ENCODE data around the gene CEP120.
"Not testable (repeated sequence)": the region's sequence is repeated elsewhere in the genome, so short reads cannot be mapped to it uniquely, and the experiment has no call there.

The CEP120 gene

DNA sequence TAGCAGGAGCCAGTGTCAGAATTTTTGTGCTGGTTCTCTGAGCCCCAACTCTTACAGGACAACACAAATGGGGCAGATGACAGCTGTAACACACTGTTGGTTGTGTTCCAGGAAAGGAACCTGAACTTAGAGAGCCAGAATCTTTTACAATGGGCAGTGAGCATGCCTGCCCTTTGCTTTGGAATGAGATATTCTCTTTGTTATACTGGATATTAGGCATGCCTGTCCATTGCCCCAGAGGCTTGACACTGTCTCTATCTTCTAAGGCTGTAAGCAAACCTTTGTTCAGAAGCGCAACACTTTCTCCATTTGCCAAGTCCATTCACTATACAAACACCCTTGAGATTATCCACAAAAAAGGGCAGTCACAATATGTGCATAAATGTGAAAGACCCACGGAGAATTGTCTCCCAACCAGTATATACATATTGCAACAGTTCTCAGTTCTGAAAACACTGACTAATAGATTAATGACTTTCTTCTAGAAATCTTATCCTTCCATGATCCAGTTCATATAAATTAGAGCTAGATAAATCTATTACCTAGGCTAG, 26.3 kb upstream of the CEP120 start:
- Mint-ChIP-seq H3K27ac (no peak overlapping the region), H3K4me3 (no peak overlapping the region), H3K27me3 (peaks cover 0 to 4% of the 10 kb centered on the region in 2 donors), H3K36me3 (no peaks in the 10 kb centered on the region), H3K4me1 (peaks cover 0 to 11% of the 10 kb centered on the region in 2 donors), H3K9me3 (no peaks in the 10 kb centered on the region)
- no peak for DNase-seq
- ATAC-seq (replicated peaks) = no peak

DNA sequence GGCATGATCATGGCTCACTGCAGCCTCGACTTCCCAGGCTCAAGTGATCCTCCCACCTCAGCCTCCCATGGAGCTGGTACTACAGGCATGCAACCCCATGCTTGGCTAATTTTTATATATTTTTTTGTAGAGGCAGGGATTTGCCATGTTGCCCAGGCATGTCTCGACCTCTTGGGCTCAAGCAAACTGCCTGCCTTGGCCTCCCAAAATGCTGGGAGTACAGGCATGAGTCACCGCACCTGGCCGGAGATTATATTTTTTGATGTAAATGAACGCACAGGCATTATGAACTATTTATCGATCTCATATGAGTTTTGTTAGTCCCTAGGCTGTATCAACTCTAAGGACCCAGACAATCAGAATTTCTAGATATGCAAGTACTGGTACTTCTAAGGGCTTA, 25.5 kb upstream of the CEP120 start:
- no peaks in the 10 kb centered on the region for H3K36me3 Mint-ChIP-seq
- H3K27me3 Mint-ChIP-seq = peaks cover 0 to 4% of the 10 kb centered on the region in 2 donors
- no peak overlapping the region for H3K4me3 Mint-ChIP-seq
- ATAC-seq (replicated peaks) (no peak), DNase-seq (no peak)
- H3K9me3 Mint-ChIP-seq = no peaks in the 10 kb centered on the region
- H3K27ac Mint-ChIP-seq = no peak overlapping the region
- H3K4me1 Mint-ChIP-seq = peaks cover 0 to 11% of the 10 kb centered on the region in 2 donors

DNA sequence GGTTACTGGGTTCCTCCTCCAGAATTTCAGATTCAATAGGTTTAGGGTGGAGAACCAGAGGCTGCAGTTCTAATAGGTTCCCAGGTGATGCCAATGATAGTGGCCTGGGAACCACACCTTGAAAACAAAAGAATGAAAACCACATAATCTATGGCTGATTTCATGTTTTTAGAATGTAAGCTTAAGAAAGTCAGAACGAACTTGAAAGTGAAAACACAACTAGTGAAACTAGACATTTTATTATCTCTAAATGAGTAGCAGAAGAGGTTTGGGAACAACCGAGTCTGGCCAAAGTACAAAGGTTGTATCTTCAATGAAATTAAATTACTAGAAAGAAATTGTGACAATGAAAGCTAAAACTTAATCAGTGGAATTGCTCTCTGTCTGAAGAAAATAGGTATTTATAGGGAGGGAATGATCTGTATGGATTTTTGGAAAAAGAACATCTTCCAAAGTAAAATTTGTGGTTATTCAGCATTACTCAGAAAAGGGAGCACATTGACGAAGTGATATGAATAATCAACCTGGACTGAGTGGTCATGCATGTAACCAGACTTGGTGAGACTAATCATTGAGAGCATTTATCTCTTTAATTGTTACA, 24.9 kb upstream of the CEP120 start:
- ATAC-seq (replicated peaks) = peak; percentile 41 to 72
- H3K4me3 Mint-ChIP-seq = no peak overlapping the region
- H3K4me1 Mint-ChIP-seq = peaks cover 0 to 11% of the 10 kb centered on the region in 2 donors
- no peaks in the 10 kb centered on the region for H3K9me3 Mint-ChIP-seq
- no peaks in the 10 kb centered on the region for H3K36me3 Mint-ChIP-seq
- H3K27me3 Mint-ChIP-seq = peaks cover 0 to 4% of the 10 kb centered on the region in 2 donors
- DNase-seq = no peak
- no peak overlapping the region for H3K27ac Mint-ChIP-seq

DNA sequence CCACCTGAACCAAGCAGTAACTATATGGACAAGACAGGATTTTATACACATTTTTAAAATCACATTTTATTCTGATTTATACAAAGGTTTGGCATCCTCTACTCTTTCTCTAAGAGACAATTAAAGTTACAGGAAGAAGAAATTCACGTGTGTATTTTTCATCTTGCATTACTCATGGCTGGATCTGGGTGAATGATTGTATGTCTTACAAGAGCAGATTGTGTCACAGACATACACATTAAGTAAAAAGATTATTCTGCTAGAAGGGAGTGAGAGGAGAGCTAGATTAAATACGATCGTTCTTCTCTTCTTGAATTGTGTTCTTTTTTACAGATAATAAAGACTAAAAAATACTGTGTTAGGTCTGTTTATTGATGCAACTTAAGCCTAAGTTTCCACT, 20.8 kb upstream of the CEP120 start:
- no peaks in the 10 kb centered on the region for H3K9me3 Mint-ChIP-seq
- DNase-seq = no peak
- H3K4me1 Mint-ChIP-seq = no peaks in the 10 kb centered on the region
- no peak for ATAC-seq (replicated peaks)
- H3K36me3 Mint-ChIP-seq = no peaks in the 10 kb centered on the region
- H3K27ac Mint-ChIP-seq = no peak overlapping the region
- H3K27me3 Mint-ChIP-seq = peaks cover 0 to 4% of the 10 kb centered on the region in 2 donors
- H3K4me3 Mint-ChIP-seq = no peak overlapping the region

DNA sequence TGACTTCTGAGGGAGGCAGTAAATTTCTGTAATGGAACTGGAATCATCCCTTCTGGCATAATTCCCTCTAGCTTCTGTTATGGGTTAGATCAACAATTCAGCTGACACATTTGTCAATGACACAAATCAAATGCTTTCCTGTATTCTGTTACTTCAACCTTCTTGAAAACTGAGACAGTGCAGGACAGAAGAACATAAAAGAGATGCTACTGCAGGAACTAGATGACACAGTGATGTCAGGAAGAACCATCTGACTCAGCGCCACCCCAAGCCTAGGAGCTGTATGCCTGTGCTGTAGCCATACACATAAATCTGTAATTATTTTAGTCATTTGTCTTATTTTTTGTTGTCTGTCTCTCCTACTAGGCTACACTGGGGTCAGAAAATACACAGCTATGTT, 18.2 kb upstream of the CEP120 start:
- Mint-ChIP-seq H3K4me3 (no peak overlapping the region), H3K4me1 (no peaks in the 10 kb centered on the region), H3K36me3 (no peaks in the 10 kb centered on the region), H3K9me3 (no peaks in the 10 kb centered on the region), H3K27me3 (peaks cover 0 to 4% of the 10 kb centered on the region in 2 donors), H3K27ac (no peak overlapping the region)
- ATAC-seq (replicated peaks) = no peak
- DNase-seq = no peak

DNA sequence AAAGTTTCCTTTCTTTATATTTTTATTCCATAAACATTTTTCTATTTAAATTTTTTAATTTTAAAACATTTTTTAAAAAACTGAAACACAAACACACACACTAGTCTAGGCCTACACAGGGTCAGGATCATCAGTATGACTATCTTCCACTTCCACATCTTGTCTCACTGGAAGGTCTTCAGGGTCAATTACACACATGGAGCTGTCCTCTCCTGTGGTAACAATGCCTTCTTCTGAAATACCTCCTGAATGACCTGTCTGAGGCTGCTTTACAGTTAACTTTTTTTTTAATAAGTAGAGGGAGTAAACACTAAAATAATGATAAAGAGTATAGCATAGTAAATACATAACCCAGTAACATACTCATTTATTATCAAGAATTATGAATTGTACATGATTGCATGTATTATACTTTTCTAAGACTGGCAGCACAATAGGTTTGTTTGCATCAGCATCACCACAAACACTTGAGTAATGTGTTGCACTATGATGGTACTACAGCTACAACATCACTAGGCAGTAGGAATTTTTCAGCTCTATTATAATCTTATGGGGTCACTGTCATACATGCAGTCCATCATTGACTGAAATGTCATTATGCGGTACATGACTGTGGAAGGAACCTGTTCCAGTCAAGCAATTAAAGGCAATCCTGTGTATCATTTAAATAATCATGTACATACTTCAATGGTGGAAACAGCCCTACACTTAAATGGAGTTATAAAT, 17.4 kb upstream of the CEP120 start:
- H3K4me3 Mint-ChIP-seq = no peak overlapping the region
- ATAC-seq (replicated peaks) (no peak), DNase-seq (no peak)
- no peaks in the 10 kb centered on the region for H3K27me3 Mint-ChIP-seq
- no peak overlapping the region for H3K27ac Mint-ChIP-seq
- H3K9me3 Mint-ChIP-seq = no peaks in the 10 kb centered on the region
- H3K36me3 Mint-ChIP-seq = no peaks in the 10 kb centered on the region
- H3K4me1 Mint-ChIP-seq = no peaks in the 10 kb centered on the region

DNA sequence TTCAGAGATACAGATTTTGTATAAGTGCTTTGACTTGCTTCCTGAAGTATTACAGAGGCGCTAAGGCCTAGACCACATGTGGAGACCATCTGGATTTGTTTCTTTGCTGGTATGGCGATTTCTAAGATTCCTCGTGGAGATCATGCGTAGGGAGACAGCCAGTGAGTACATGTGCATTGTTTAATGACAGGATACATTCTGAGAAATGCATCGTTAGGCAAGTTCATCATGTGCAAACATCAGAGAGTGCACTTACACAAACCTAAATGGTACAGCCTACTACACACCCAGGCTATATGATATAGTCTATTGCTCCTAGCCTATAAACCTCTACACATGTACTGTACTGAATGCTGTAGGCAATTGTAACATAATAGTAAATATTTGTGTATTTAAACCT, 16.5 kb upstream of the CEP120 start:
- Mint-ChIP-seq H3K9me3 (no peaks in the 10 kb centered on the region), H3K4me1 (no peaks in the 10 kb centered on the region), H3K27me3 (no peaks in the 10 kb centered on the region), H3K36me3 (no peaks in the 10 kb centered on the region), H3K27ac (no peak overlapping the region), H3K4me3 (no peak overlapping the region)
- no peak for ATAC-seq (replicated peaks)
- no peak for DNase-seq

DNA sequence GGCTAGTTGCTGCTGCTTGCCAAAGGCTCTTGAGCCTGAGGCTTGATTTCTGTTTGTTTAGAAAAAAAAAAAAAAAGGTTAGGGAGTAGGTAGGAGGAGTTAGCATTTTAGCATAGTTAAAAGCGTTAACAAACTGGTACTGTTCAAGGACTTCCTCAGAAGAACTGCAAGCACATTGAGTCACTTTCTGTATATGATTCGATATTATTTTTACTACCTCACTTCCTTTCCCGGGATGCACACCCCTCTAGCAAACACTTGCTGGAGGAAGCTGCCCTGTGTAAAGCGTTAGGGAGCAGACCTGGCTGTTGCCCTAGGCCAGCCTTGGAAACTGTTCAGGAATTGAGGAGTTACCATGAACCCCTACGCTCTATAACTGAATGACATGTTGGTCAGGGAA, 15.7 kb upstream of the CEP120 start:
- Mint-ChIP-seq H3K27ac (no peak overlapping the region), H3K4me3 (no peak overlapping the region), H3K9me3 (no peaks in the 10 kb centered on the region), H3K27me3 (no peaks in the 10 kb centered on the region), H3K4me1 (no peaks in the 10 kb centered on the region), H3K36me3 (no peaks in the 10 kb centered on the region)
- ATAC-seq (replicated peaks) (no peak), DNase-seq (no peak)

DNA sequence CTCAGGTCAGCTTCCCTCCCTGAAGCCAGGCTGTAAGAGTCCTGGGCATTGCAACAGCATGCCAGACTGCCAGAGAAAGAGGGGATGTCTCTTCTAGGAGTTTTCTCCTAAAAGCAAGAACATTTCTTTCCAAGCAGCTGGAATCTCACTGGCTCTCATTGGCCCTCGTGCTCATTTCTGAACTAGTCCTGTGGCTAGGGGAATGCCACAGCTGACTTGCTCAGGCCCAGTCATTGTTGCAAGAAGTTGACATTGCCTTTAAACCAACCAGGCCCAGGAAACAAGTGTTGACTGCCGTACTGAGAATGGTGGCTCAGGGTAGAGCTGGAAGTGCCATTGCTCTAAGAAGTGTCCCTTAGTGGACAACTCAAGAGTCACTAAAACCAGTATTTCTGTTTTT, 15.0 kb upstream of the CEP120 start:
- Mint-ChIP-seq H3K27me3 (no peaks in the 10 kb centered on the region), H3K27ac (no peak overlapping the region), H3K36me3 (no peaks in the 10 kb centered on the region), H3K4me3 (no peak overlapping the region), H3K9me3 (no peaks in the 10 kb centered on the region), H3K4me1 (no peaks in the 10 kb centered on the region)
- DNase-seq (no peak), ATAC-seq (replicated peaks) (peak; percentile 38 to 82)

DNA sequence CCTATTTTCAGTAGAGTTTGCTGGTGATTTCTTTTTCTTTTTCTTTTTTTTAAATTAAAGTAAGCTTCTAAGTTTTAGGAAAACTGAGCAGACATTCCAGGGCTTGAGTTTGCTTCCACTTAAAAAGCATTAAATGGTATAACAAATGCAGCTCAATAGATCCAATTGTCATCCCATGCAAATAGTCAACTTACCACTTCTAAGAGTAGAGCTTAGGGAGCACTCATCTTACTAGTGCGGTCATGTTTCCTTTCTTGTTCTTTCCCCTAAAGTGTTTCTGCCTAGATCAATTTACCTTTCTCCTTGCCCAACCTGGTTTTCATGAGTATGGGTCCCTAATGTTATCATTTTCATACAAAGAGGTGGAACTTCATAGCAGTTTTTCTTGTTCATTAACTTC, 13.0 kb upstream of the CEP120 start:
- ATAC-seq (replicated peaks) = no peak

DNA sequence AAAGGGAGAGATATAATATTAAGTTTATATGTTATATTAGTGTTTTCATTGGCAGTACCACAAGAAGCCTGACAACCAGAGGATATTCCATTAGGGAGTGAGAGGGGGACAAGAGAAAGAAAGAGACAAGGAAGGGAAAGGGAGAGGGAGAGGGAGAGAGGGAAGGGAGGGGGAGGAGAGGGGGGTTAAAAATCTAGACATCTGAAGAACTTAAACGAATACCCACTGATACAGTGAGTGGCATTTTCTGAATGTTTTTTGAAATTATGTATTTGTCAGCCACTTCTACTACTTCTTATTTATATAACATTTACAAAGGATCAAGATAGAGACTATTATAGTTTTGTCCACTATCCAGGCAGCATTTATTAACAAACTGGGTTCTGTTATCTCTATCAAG, 11.6 kb upstream of the CEP120 start:
- ATAC-seq (replicated peaks) = no peak
- H3K9me3 Mint-ChIP-seq = peaks cover 0 to 2% of the 10 kb centered on the region in 2 donors
- H3K4me3 Mint-ChIP-seq = no peak overlapping the region
- peaks cover 5 to 12% of the 10 kb centered on the region in 2 donors for H3K27me3 Mint-ChIP-seq
- no peak for DNase-seq
- no peak overlapping the region for H3K27ac Mint-ChIP-seq
- no peaks in the 10 kb centered on the region for H3K36me3 Mint-ChIP-seq
- no peaks in the 10 kb centered on the region for H3K4me1 Mint-ChIP-seq

More for the DNA sequence above, 13.0 kb upstream of the CEP120 start:
- Mint-ChIP-seq H3K4me3 (no peak overlapping the region), H3K27me3 (peaks cover 5 to 12% of the 10 kb centered on the region in 2 donors), H3K27ac (no peak overlapping the region), H3K9me3 (peaks cover 0 to 2% of the 10 kb centered on the region in 2 donors), H3K4me1 (no peaks in the 10 kb centered on the region), H3K36me3 (no peaks in the 10 kb centered on the region)
- DNase-seq = no peak

DNA sequence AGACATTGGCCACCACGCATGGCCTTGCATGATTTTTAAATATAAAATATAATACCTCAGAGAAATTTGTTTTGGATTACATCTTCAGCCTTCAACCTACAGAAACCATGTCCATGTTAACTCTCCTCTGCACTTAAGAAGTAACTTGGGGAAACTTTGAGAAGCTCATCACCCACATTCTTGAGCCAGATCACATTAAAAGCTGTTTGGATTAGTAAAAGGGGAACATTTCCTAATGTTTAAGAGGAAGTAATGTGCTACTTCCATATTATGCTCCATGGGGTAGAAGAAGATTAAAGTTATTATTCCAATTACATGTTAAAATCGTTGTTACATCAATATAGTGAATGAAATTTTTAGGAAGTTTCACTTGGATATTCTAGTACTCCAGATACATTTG, 10.4 kb upstream of the CEP120 start:
- no peak overlapping the region for H3K27ac Mint-ChIP-seq
- no peaks in the 10 kb centered on the region for H3K36me3 Mint-ChIP-seq
- DNase-seq (no peak), ATAC-seq (replicated peaks) (no peak)
- peaks cover 5 to 12% of the 10 kb centered on the region in 2 donors for H3K27me3 Mint-ChIP-seq
- no peaks in the 10 kb centered on the region for H3K4me1 Mint-ChIP-seq
- H3K9me3 Mint-ChIP-seq = peaks cover 0 to 2% of the 10 kb centered on the region in 2 donors
- H3K4me3 Mint-ChIP-seq = no peak overlapping the region

DNA sequence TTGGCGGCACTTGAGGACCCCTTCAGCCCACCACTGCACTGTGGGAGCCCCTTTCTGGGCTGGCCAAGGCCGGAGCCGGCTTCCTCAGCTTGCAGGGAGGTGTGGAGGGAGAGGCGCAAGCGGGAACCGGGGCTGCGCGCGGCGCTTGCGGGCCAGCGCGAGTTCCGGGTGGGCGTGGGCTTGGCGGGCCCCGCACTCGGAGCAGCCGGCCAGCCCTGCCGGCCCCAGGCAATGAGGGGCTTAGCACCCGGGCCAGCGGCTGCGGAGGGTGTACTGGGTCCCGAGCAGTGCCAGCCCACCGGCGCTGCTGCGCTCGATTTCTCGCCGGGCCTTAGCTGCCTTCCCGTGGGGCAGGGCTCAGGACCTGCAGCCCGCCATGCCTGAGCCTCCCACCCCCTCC, 7.2 kb upstream of the CEP120 start:
- not testable (repeated sequence) for H3K4me3 Mint-ChIP-seq; H3K27ac Mint-ChIP-seq; ATAC-seq (replicated peaks); H3K4me1 Mint-ChIP-seq; H3K36me3 Mint-ChIP-seq; DNase-seq; H3K9me3 Mint-ChIP-seq
- peaks cover 5 to 12% of the 10 kb centered on the region in 2 donors for H3K27me3 Mint-ChIP-seq

DNA sequence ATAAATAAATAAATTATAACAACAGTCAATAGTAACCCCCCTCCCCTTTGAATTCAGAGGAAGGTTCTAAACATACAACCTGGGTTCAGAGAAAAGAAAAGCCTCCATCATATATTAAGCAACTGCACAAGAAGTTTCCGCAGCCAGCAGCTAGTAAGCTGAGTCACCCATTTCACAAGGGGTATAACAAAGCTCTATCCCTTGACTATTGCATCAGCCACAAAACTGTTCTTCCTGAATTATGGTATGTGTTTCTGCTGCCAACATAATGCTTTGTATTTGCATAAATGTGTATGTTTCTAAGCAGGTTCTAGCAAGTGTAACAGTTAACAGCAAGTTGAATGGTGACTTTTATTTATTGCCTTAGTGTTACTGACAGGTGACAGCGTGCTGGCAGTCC, 6.8 kb upstream of the CEP120 start:
- Mint-ChIP-seq H3K36me3 (no peaks in the 10 kb centered on the region), H3K27me3 (peaks cover 5 to 12% of the 10 kb centered on the region in 2 donors), H3K27ac (no peak overlapping the region), H3K4me1 (peaks cover 0 to 2% of the 10 kb centered on the region in 2 donors), H3K4me3 (no peak overlapping the region), H3K9me3 (peaks cover 2 to 3% of the 10 kb centered on the region in 2 donors)
- DNase-seq (no peak), ATAC-seq (replicated peaks) (no peak)

Measured in stimulated activated naive B cell treated with anti-CD40 and anti-IgM and Interleukin-4, amounts not matched to agents 10 μg/mL and 1 μg/mL and 100 μg/mL, for 72 hours (primary cell).